HepG2 (cell line): Measurements from ENCODE around the gene LUZP1. TPM values are rescaled to one million over a fixed set of nuclear protein-coding genes. Genes with fewer than 3 reads are reported as not detected.

Experiments
- BCL3 ChIP-seq: sonication (generic); formaldehyde crosslinking; IDR thresholded peaks from 2 replicates; pipeline ENCODE4 v1.5.1; 2020; ENCODE audit warnings: mild to moderate bottlenecking, missing genetic modification reagents, moderate library complexity
- DMTF1 ChIP-seq: sonication (generic); formaldehyde crosslinking; IDR thresholded peaks from 2 replicates; pipeline ENCODE4 v1.4.0; 2020; ENCODE audit warnings: mild to moderate bottlenecking, missing genetic modification reagents
- GPN1 ChIP-seq: sonication (generic); formaldehyde crosslinking; IDR thresholded peaks from 2 replicates; pipeline ENCODE4 v1.5.1; 2020; ENCODE audit warnings: missing genetic modification reagents, borderline replicate concordance
- RCOR2 ChIP-seq: IDR thresholded peaks from 2 replicates; pipeline ENCODE4 v1.6.1; 2016; ENCODE audit warnings: missing biosample characterization, missing genetic modification reagents
- TRIM22 ChIP-seq: fragments of 450-650 bp; IDR thresholded peaks from 2 replicates; pipeline ENCODE4 v1.6.1; 2017
- ZBTB26 ChIP-seq: IDR thresholded peaks from 2 replicates; pipeline ENCODE4 v1.6.1; 2016; ENCODE audit warnings: missing compliant biosample characterization, missing genetic modification reagents, borderline replicate concordance
- ZNF749 ChIP-seq: sonication (generic); formaldehyde crosslinking; IDR thresholded peaks from 2 replicates; pipeline ENCODE4 v1.8.0; 2022; ENCODE audit warnings: mild to moderate bottlenecking, missing genetic modification reagents, moderate library complexity, borderline replicate concordance
- ZNF839 ChIP-seq: sonication (generic); formaldehyde crosslinking; IDR thresholded peaks from 2 replicates; pipeline ENCODE4 v1.4.0; 2020; ENCODE audit warnings: missing genetic modification reagents, mild to moderate bottlenecking, borderline replicate concordance
- ZNF883 ChIP-seq: sonication (generic); formaldehyde crosslinking; IDR thresholded peaks from 2 replicates; pipeline ENCODE4 v1.5.1; 2020; ENCODE audit warnings: mild to moderate bottlenecking, missing genetic modification reagents; ENCODE audit errors: not compliant biosample characterization
- polyA plus RNA-seq, 8 experiments: library from polyadenylated mRNA; depleted of rRNA in 3 of 8; stranded (reverse) in 7 of 8; unstranded in 1 of 8; fragments of >200 nt; fragmentation: Illumina TruSeq in 4 of 8; extraction: Trizol in 4 of 8; gene quantifications; 2 replicates each; pipeline versions ENCODE4 v1.2.1 to v1.2.3, GENCODE V29; 2011 to 2016; ENCODE audit warnings: low read depth in 4 of 8, missing spikeins in 1 of 8, mixed read lengths in 1 of 8; ENCODE audit not compliant: insufficient read depth in 1 of 8
- total RNA-seq, 5 experiments: library from RNA; depleted of rRNA; stranded (reverse); fragments of >200 nt; fragmentation: Illumina TruSeq; extraction: Trizol; gene quantifications; 2 replicates each; pipeline ENCODE4 v1.2.3, GENCODE V29; 2016; ENCODE audit warnings: low read depth in 1 of 5
- TF ChIP-seq, protein P1 (sequence below): sonication (generic); formaldehyde crosslinking; IDR thresholded peaks from 2 replicates; pipeline ENCODE4 v1.4.0; 2020; ENCODE audit warnings: missing genetic modification reagents, borderline replicate concordance
- TF ChIP-seq, protein P2 (sequence below): sonication (generic); formaldehyde crosslinking; IDR thresholded peaks from 2 replicates; pipeline ENCODE4 v1.4.0; 2020; ENCODE audit warnings: missing genetic modification reagents
- TF ChIP-seq, protein P3 (sequence below): sonication (generic); formaldehyde crosslinking; IDR thresholded peaks from 2 replicates; pipeline ENCODE4 v1.8.0; 2022; ENCODE audit warnings: missing genetic modification reagents, low read depth, mild to moderate bottlenecking, borderline replicate concordance

The LUZP1 gene
- total and polyA plus RNA-seq, 2 of the 13 experiments (the other 11 are each of a cell fraction or from before 2014, with no cell fraction given), result 6.9 to 12.7 TPM

GRCh38 chr1:23168445-23169194 is at the start of gene LUZP1 (continued):
- no peak for TF ChIP-seq DMTF1
- no peak for TF ChIP-seq ZNF883 (CRISPR knock-in tag)
- TF ChIP-seq, protein P1, sequence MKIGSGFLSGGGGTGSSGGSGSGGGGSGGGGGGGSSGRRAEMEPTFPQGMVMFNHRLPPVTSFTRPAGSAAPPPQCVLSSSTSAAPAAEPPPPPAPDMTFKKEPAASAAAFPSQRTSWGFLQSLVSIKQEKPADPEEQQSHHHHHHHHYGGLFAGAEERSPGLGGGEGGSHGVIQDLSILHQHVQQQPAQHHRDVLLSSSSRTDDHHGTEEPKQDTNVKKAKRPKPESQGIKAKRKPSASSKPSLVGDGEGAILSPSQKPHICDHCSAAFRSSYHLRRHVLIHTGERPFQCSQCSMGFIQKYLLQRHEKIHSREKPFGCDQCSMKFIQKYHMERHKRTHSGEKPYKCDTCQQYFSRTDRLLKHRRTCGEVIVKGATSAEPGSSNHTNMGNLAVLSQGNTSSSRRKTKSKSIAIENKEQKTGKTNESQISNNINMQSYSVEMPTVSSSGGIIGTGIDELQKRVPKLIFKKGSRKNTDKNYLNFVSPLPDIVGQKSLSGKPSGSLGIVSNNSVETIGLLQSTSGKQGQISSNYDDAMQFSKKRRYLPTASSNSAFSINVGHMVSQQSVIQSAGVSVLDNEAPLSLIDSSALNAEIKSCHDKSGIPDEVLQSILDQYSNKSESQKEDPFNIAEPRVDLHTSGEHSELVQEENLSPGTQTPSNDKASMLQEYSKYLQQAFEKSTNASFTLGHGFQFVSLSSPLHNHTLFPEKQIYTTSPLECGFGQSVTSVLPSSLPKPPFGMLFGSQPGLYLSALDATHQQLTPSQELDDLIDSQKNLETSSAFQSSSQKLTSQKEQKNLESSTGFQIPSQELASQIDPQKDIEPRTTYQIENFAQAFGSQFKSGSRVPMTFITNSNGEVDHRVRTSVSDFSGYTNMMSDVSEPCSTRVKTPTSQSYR (CRISPR knock-in tag), result no peak
- TF ChIP-seq, protein P2, sequence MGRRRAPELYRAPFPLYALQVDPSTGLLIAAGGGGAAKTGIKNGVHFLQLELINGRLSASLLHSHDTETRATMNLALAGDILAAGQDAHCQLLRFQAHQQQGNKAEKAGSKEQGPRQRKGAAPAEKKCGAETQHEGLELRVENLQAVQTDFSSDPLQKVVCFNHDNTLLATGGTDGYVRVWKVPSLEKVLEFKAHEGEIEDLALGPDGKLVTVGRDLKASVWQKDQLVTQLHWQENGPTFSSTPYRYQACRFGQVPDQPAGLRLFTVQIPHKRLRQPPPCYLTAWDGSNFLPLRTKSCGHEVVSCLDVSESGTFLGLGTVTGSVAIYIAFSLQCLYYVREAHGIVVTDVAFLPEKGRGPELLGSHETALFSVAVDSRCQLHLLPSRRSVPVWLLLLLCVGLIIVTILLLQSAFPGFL (CRISPR knock-in tag), result no peak
- TF ChIP-seq BCL3 (CRISPR knock-in tag), result peak; percentile 37; the same call in 1 of the 2 replicates
- no peak for TF ChIP-seq TRIM22
- no peak for TF ChIP-seq RCOR2 (CRISPR knock-in tag)
- no peak for TF ChIP-seq ZNF749 (CRISPR knock-in tag)
- TF ChIP-seq ZNF839 (CRISPR knock-in tag), result no peak
- TF ChIP-seq GPN1 (CRISPR knock-in tag), result no peak
- TF ChIP-seq ZBTB26 (CRISPR knock-in tag), result no peak
- TF ChIP-seq, protein P3, sequence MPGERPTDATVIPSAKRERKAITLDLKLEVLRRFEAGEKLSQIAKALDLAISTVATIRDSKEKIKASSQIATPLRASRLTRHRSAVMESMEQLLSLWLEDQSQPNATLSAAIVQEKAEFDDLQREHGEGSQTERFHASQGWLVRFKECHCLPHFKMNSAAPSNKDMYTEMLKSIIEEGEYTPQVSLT (CRISPR knock-in tag), result no peak
